ENCODE results near the gene NRXN3.
A peak's percentile ranks its signal among the peaks of the same experiment; 100 is the strongest.

Gene NRXN3

GRCh38 chr14:79528828-79529416, 1358.7 kb downstream of the NRXN3 start:
- TF ChIP-seq CTCF (IDR thresholded peaks at IDR 0.05; ENCODE audit: low read depth, low read length) = no peak
- no peak overlapping the region for H3K4me3 ChIP-seq (ENCODE audit: low read depth, low read length)

GRCh38 chr14:79530555-79530954, 1360.4 kb downstream of the NRXN3 start:
- no peak overlapping the region for H3K4me3 ChIP-seq (ENCODE audit: low read depth, low read length)
- TF ChIP-seq CTCF (IDR thresholded peaks at IDR 0.05; ENCODE audit: low read depth, low read length) = no peak

GRCh38 chr14:79534703-79535353, 1364.7 kb downstream of the NRXN3 start:
- no peak for TF ChIP-seq CTCF (IDR thresholded peaks at IDR 0.05; ENCODE audit: low read depth, low read length)
- no peak overlapping the region for H3K4me3 ChIP-seq (ENCODE audit: low read depth, low read length)

GRCh38 chr14:79540394-79540793, 1370.2 kb downstream of the NRXN3 start:
- no peak for TF ChIP-seq CTCF (IDR thresholded peaks at IDR 0.05; ENCODE audit: low read depth, low read length)

GRCh38 chr14:79542121-79542520, 1371.9 kb downstream of the NRXN3 start:
- no peak for TF ChIP-seq CTCF (IDR thresholded peaks at IDR 0.05; ENCODE audit: low read depth, low read length)
- H3K4me3 ChIP-seq (ENCODE audit: low read depth, low read length) = no peak overlapping the region

More at GRCh38 chr14:79540394-79540793, 1370.2 kb downstream of the NRXN3 start:
- no peak overlapping the region for H3K4me3 ChIP-seq (ENCODE audit: low read depth, low read length)

GRCh38 chr14:79543348-79543747, 1373.2 kb downstream of the NRXN3 start:
- no peak for TF ChIP-seq CTCF (IDR thresholded peaks at IDR 0.05; ENCODE audit: low read depth, low read length)
- H3K4me3 ChIP-seq (ENCODE audit: low read depth, low read length) = no peak overlapping the region

GRCh38 chr14:79543967-79544697, 1374.0 kb downstream of the NRXN3 start:
- TF ChIP-seq CTCF (IDR thresholded peaks at IDR 0.05; ENCODE audit: low read depth, low read length) = peak; percentile 55
- H3K4me3 ChIP-seq (ENCODE audit: low read depth, low read length) = no peak overlapping the region

All from WI38 (cell line).